SK-N-SH treated with all-trans-retinoic acid at 6 μM for 48 hours (cell line): ENCODE results near the gene SORCS1.

ENCODE experiments used
- ATAC-seq: fragments of 200-7000 bp; cut with Tn5 transposase; 3 replicates; pipeline ENCODE4 v1.9.1; 2020; ENCODE audit warnings: mild to moderate bottlenecking, moderate library complexity
- BACH2 ChIP-seq: fragments of 250-450 bp; sonication (Bioruptor Pico); IDR thresholded peaks from 2 replicates; pipeline ENCODE4 v1.9.0; 2021; ENCODE audit warnings: mild to moderate bottlenecking, borderline replicate concordance
- CREB5 ChIP-seq: fragments of 250-450 bp; sonication (Bioruptor Pico); IDR thresholded peaks from 2 replicates; pipeline ENCODE4 v1.5.1; 2020; ENCODE audit warnings: low read depth, mild to moderate bottlenecking, moderate library complexity
- CSDC2 ChIP-seq: fragments of 250-450 bp; sonication (Bioruptor Pico); IDR thresholded peaks from 2 replicates; pipeline ENCODE4 v1.5.0; 2020; ENCODE audit warnings: mild to moderate bottlenecking, moderate library complexity
- CSRNP3 ChIP-seq: fragments of 250-450 bp; sonication (Bioruptor Pico); IDR thresholded peaks from 2 replicates; pipeline ENCODE4 v1.5.1; 2021; ENCODE audit warnings: mild to moderate bottlenecking, moderate library complexity
- GLIS3 ChIP-seq: fragments of 250-450 bp; sonication (Bioruptor Pico); IDR thresholded peaks from 2 replicates; pipeline ENCODE4 v1.5.0; 2020; ENCODE audit warnings: mild to moderate bottlenecking, moderate library complexity
- ISL1 ChIP-seq: fragments of 250-450 bp; sonication (Bioruptor Pico); IDR thresholded peaks from 2 replicates; pipeline ENCODE4 v2.1.2; 2022; ENCODE audit warnings: mild to moderate bottlenecking, moderate library complexity
- OSR1 ChIP-seq: fragments of 250-450 bp; sonication (Bioruptor Pico); IDR thresholded peaks from 2 replicates; pipeline ENCODE4 v1.8.0; 2022; ENCODE audit warnings: moderate library complexity, mild to moderate bottlenecking, inconsistent platforms
- PATZ1 ChIP-seq: fragments of 250-450 bp; sonication (Bioruptor Pico); IDR thresholded peaks from 2 replicates; pipeline ENCODE4 v1.8.0; 2020; ENCODE audit warnings: mild to moderate bottlenecking, moderate library complexity, borderline replicate concordance
- POU6F1 ChIP-seq: fragments of 250-450 bp; sonication (Bioruptor Pico); IDR thresholded peaks from 2 replicates; pipeline ENCODE4 v1.8.0; 2021; ENCODE audit warnings: low read depth, mild to moderate bottlenecking, moderate library complexity, borderline replicate concordance
- PPARA ChIP-seq: fragments of 250-450 bp; sonication (Bioruptor Pico); IDR thresholded peaks from 2 replicates; pipeline ENCODE4 v1.5.0; 2020; ENCODE audit warnings: mild to moderate bottlenecking, borderline replicate concordance
- RARB ChIP-seq: fragments of 250-450 bp; sonication (Bioruptor Pico); IDR thresholded peaks from 2 replicates; pipeline ENCODE4 v1.8.0; 2021; ENCODE audit warnings: mild to moderate bottlenecking, moderate library complexity
- SNAI2 ChIP-seq: fragments of 250-450 bp; sonication (Bioruptor Pico); IDR thresholded peaks from 2 replicates; pipeline ENCODE4 v1.5.0; 2020; ENCODE audit warnings: mild to moderate bottlenecking, moderate library complexity
- TCF4 ChIP-seq: fragments of 250-450 bp; sonication (Bioruptor Pico); IDR thresholded peaks from 2 replicates; pipeline ENCODE4 v1.8.0; 2021; ENCODE audit warnings: mild to moderate bottlenecking, moderate library complexity, borderline replicate concordance
- TSHZ2 ChIP-seq: fragments of 250-450 bp; sonication (Bioruptor Pico); IDR thresholded peaks from 2 replicates; pipeline ENCODE4 v1.5.0; 2020; ENCODE audit warnings: mild to moderate bottlenecking, moderate library complexity
- ZC3H10 ChIP-seq: fragments of 250-450 bp; sonication (Bioruptor Pico); IDR thresholded peaks from 2 replicates; pipeline ENCODE4 v1.5.1; 2021; ENCODE audit warnings: mild to moderate bottlenecking, moderate library complexity
- ZFP3 ChIP-seq: fragments of 250-450 bp; sonication (Bioruptor Pico); IDR thresholded peaks from 2 replicates; pipeline ENCODE4 v1.5.0; 2020; ENCODE audit warnings: mild to moderate bottlenecking, moderate library complexity
- ZFP30 ChIP-seq: fragments of 450-650 bp; formaldehyde crosslinking; IDR thresholded peaks from 2 replicates; pipeline ENCODE4 v1.5.0; 2022; ENCODE audit warnings: mild to moderate bottlenecking, moderate library complexity
- ZNF70 ChIP-seq: fragments of 450-650 bp; formaldehyde crosslinking; IDR thresholded peaks from 2 replicates; pipeline ENCODE4 v1.5.0; 2020; ENCODE audit warnings: mild to moderate bottlenecking, moderate library complexity

Gene SORCS1

GRCh38 chr10:106908225-106908624, 256.3 kb downstream of the SORCS1 start:
- TF ChIP-seq ZFP3 (CRISPR knock-in tag) (no peak), TCF4 (no peak), POU6F1 (CRISPR knock-in tag) (no peak), BACH2 (CRISPR knock-in tag) (no peak), TSHZ2 (CRISPR knock-in tag) (no peak), ISL1 (no peak), OSR1 (CRISPR knock-in tag) (no peak), PATZ1 (no peak), PPARA (CRISPR knock-in tag) (no peak), GLIS3 (no peak), ZC3H10 (CRISPR knock-in tag) (no peak), RARB (CRISPR knock-in tag) (no peak), CSDC2 (CRISPR knock-in tag) (no peak)
- no peak for ATAC-seq

- TF ChIP-seq TSHZ2 (CRISPR knock-in tag) (no peak), BACH2 (CRISPR knock-in tag) (no peak), ISL1 (no peak), CSRNP3 (CRISPR knock-in tag) (no peak), TCF4 (no peak), CREB5 (no peak), ZFP3 (CRISPR knock-in tag) (no peak), ZFP30 (CRISPR knock-in tag) (no peak), SNAI2 (CRISPR knock-in tag) (no peak), GLIS3 (no peak), RARB (CRISPR knock-in tag) (no peak)
- no peak for ATAC-seq
Measured at GRCh38 chr10:106904209-106904608, 260.3 kb downstream of the SORCS1 start.

GRCh38 chr10:106903180-106903579, 261.3 kb downstream of the SORCS1 start:
- no peak for TF ChIP-seq RARB (CRISPR knock-in tag)
- no peak for TF ChIP-seq PPARA (CRISPR knock-in tag)
- TF ChIP-seq ZNF70 (CRISPR knock-in tag) = no peak
- TF ChIP-seq OSR1 (CRISPR knock-in tag) = no peak
- TF ChIP-seq GLIS3 = no peak
- TF ChIP-seq TSHZ2 (CRISPR knock-in tag) = no peak
- ATAC-seq = no peak
